GM21360 (cell line): ENCODE measurements around the gene SAG.
"Not testable (repeated sequence)": the region's sequence is repeated elsewhere in the genome, so short reads cannot be mapped to it uniquely, and the experiment has no call there.

Experiments
- ATAC-seq: cut with Tn5 transposase; IDR thresholded peaks from one replicate; pipeline ENCODE4 v1.9.1; 2021; ENCODE audit warnings: mild to moderate bottlenecking, moderate library complexity; ENCODE audit not compliant: unreplicated experiment

The SAG gene

DNA sequence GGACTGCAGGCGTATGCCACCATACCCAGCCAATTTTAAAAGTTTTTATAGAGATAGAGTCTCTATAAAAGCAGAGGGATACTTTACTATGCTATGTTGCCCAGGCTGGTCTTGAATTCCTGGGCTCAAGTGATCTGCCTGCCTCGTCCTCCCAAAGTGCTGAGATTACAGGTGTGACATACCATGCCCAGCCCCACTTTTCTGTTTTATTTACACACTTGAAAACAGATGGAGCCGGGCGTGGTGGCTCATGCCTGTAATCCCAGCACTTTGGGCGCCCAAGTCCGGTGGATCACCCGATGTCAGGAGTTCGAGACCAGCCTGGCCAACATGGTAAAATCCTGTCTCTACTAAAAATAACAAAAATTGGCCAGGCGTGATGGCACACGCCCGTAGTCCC, 67.2 kb downstream of the SAG start:
- not testable (repeated sequence) for ATAC-seq

DNA sequence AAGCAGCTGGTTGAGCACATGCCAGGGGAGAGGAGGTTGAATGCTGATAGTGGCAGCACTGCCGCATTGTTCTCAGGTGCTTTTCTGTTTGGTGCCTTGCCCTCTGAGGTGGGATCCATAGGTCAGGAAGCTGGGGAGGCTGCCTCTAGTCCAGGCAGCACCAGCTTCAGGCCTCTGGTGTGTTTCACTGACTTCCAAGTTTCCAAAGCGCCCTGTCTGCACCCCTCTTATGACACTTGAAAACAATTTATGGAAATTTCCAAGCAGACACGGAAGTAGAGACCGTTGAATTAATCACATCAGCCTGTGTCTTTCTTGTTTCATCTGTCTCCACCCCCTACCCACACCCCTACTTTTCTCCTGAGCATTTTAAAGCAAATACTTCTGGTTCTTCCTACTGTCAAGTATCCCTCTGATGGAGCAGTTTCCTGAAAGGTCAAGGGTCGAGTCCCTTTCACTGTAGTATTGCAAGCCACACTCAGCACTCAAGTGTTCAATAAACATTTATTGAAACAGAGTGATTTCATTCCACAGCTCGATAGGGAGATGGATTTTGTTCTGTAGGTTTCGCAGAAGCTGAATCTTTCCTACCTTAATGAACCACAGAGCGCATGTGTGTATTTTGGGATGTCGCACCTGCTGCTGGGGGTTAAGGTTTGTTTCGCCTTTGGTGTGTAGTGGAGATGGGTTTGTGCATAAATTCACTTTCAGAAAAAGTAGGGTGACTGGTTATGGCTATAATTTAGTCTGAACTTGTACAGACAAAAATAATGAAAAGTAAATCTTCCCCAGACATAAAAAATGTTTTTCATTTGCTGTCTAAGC, 68.1 kb downstream of the SAG start:
- no peak for ATAC-seq

DNA sequence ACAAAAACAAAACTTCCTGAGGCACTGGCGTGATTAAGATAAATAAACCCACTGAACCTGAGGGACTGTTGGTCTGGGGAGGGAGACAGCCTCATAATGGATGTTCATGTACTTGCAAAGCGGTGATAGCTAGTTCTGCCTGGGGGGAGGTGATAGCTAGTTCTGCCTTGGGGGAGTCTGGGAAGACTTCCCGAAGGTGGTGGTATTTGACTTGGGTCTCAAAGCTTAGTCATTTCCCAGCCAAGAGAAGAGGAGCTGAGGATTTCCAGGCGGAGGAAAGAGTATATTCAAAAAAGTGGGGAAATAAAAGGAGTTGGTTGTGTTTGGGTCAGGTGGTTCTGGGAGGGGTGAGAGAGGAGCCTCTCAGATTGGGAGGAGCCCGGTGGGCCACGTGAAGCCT, 71.4 kb downstream of the SAG start:
- ATAC-seq: no peak

DNA sequence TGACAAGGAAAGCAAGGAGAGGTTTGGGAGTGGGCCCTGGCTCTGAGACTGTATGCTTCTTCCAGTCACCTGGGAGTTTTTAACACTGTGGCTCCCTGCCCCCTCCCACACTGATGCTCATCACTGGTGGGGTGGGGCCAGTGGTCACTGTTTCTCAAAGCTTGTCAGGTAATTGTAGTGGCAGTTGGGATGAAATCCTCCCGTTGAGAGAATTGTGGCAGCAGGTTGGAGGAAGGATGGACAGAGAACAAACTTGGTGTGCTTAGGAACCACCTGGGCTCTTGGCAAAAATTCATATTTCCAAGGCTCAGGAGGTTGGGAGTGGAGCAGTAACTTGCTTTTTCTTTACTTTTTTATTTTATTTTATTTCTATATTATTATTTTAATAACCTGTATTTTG, 71.8 kb downstream of the SAG start:
- ATAC-seq: no peak

DNA sequence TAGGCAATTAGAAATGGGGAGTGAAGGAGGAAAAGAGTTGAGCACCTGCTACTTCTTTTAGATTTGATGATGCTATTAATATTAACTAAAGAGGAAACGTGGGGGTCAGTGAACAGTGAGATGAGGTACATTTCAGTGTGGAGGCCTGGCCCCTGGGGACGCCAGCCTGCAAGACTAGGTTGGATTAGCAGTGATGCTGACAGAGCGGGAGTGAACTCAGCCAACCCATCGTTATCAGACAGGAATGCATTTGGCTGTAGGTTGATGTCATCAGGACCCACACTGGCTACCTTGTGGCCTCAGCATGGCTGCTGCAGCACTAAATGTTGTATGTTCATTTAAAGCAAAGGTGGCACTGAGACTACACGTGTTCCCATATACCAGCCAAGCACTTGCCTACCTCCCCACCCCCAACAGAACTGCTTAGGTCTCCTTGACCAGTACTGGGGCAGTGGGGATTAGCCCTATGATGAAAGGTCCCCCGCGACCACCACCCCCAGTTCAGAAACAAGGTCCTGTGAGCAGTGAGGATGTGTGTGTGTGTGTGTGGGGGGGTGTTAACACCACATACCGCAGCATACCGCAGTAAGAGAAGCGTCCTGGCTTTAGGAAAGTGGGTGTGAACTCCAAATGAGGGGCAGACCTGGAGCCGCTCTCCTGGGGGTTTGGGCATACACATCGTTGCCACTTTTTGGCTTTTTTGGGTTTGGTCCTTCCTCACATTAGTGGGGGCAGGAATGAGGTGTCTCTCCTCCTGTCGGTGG, 72.7 kb downstream of the SAG start:
- ATAC-seq: no peak

DNA sequence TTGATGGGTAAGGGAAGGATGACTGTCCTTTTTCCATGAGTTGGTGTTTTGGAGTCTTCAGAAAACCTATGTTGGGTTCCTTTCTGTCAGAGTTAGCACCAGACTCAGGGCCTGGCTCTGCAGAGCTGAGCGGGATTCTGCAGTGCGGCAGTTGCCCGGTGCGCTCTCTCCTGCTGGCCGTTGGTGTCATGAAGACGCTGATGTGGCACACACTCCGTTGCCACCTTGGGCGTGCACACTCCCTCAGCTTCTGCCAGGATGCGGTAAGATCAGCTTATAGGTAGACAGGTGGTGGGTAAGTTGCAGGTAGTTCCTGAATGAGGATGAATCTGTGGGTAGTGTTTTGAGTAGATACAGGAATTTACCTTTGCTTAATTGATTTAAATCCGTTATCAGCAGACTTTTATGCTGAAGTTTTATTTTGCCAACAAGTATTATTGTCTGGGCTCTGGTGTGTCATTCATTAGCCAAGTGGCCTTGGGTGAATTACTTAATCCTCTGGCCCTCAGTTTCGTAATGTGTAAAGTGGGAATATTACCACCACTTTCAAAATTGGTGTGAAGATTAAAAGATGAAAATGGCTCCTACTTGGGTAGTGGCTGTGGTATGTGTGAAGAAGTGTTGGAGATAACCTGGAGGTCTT, 73.5 kb downstream of the SAG start:
- no peak for ATAC-seq

DNA sequence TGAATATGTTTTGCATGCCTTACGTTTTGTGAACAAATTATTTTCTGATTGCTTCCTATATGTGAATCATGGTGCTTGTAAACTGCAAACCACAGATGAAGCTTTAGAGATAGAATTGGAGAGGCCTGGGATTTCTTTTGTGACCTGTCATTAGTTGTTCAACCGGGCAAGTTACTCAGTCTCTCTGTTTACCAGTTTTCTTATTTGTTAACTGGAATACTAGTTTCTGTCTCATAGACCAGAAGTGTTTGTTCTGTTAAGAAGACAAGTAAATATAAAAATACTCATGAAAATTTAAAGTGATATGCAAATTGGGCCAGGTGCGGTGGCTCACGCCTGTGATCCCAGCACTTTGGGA, 74.0 kb downstream of the SAG start:
- ATAC-seq: no peak

DNA sequence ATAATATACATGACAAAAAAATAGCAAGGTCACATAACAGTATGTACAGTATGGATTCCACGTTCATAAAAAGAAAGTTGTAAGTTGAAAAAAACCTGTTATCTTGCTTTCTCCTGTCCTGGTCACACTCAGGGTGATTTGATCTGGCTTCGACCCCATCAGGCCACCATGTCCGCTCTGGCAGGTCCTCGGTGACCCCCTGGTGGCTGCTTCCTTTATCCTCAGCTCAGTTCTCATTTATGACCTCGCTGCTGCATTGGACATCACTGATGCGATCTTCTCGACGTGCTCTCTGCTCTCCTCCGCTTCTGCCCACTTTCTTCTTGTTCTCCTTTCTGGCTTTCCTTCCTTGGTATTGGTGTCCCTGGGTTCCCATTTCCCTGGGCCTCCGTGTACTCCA, 76.4 kb downstream of the SAG start:
- no peak for ATAC-seq

DNA sequence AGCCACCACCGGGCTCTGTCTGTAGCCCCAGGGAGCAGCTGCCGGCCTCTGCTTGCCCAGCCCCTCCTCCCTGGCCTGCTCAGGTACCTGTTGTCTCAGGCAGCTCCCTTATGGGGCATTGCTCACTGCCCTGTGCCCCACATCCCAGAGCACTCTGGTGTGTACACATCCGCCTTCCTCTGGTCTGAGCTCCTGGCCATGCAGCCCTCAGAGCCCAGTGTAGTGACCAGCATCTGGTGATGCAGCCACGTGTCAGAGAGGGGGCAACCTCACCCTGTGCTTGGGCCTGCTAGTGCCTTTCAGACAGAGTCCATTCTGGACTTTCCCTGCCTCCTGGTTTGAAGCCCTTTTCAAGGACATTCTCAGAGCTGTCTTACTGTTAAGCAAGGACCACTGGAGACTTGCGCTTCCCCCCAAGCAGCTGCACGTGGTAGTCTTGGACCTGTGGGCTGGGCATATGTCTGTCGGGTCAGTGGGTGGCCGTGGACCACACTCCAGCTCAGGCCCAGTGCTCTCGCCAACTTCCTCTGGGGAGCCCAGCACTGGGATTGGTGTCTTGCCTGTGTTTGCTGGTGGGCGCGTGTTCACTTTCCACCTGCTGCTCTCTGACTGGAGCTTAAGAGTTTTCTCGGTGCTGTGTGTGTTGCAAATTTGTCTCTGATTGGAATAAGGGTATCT, 77.3 kb downstream of the SAG start:
- no peak for ATAC-seq

DNA sequence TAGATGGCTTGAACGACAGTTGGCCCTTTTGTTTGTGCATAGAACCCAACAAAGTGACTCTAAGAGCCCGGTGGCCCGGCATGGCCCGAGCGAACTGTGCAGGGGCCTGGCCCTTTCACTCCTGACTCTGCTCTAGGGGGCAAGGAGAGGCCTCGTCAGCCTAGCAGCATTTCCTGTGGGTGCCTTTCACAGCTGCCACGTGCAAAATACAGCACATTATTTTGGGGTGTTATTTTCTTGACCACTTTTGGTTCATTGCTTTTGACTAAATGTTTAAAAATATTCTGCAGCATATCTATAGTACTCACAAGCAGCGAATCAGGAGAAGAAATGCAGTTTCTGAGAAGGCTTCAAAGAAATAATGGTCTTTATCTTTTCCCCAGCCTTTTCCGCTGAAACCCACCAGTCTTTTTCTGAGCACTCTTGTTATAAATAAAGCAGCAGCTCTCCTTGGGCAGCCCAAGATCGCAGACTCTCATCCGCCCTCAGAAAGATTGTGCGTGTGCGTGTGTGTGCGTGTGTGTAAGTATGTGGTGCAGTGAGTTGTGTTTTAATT, 78.0 kb downstream of the SAG start:
- ATAC-seq: peak; percentile 50

DNA sequence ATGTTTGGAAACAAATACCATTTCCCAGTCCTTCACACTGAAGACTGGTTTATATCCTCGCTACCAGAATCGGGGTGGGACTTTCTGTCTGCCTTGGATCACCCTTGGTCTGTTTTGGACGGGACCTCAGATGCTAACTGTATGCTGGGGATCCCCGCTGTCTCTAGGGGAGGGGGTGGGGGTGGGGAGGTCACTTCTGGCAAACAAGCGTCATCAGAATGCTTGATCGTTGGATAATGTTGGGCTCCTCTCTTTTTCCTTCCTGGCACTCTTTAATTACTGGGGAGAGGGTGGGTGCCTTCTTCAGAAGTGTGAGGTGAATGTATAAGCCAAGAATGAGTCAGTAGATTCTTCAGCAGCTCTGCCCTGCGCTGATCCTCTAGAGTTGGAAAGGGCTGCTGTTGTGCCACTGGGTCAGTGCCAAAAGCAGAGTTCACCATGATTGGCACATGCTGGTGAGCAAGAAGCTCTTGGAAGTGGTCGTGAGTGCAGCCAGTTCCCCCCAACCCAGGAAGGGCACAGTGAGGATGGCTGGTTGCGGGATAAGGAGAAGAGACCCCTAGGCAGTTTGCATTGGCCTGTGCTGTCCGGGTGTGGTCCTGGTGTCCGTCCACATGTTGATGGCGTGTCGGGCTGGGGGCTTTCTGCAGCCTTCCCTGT, 78.9 kb downstream of the SAG start:
- no peak for ATAC-seq

DNA sequence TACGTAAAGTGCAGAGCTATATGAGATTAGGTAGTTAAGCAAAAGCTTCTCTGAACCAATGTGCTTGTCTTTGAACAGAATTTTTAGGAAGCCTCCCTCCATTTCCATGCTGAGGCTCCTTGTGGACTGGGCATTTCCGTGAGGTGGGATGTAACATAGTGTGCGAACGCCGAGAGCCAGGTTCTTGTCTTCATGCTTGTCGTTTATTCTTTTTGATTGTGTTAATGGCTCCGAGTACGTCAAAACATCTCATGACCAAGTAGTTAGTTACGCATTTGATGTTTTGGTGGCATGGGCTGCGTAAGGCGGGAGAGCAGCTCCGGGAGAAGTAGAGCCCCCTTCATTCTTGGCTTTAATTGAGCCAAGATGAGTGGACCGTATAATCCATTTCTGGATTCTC, 79.6 kb downstream of the SAG start:
- ATAC-seq: no peak

DNA sequence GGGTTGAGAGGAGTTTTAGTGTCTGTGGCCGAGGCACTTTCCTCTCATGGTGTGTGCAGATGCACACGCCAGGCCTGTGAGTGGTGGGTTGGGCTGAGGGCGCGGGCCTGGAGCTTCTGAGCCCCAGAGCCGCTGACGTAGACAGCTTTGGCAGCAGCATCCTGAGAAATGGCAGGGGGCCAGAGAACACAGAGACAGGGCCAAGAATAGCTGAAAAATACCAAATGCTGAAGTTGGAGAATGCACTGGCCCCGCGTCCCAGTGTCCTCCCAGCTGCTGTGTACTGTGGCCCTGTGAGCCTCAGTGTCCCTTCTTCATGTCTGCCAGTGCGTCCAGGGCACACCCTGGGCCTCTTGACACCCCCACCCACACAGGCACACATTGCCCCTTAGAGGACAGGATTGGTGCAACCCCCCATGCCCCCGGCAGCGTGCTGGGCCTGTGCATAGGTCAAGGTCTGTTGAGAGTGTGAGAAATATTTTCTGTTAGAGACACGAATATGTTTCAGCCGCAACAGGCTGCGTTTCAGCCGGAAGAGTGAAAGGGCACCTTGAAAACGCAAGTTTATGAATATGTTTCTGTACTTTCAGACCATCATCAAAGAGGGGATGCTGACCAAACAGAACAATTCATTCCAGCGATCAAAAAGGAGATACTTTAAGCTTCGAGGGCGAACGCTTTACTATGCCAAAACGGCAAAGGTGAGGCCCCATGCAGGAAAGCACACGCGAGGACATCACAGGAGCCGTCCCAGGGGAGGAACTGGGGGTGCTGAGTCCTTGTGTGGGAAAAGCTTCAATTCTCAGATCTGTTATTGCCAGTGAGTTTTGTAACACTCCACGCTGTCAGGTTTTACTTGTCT, 80.3 kb downstream of the SAG start:
- ATAC-seq: no peak

DNA sequence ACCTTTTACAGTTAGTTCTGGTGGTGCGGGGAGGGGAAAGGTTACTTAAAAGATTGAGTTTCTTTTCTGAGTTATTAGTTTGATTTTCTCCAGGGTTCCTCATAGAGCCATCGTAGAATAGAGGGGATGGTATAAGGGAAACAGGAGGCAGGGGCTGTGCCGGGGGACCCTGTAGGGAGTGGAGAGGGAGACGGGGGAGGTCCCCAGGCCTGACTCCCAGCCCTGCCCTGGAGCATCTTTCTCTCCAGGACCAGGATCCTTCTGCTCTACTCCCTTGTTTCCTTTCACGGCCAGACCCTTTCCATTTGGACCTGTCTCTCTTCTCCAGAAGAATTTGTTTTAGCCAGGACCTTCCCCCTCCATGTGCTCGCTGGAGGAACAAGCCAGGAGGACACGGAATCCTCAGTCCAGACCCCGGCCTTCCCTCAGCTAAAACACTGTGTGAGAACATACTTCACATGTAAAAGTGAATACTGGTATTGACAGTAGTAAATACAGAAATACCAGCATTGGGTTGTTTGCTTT, 82.0 kb downstream of the SAG start:
- ATAC-seq: no peak

DNA sequence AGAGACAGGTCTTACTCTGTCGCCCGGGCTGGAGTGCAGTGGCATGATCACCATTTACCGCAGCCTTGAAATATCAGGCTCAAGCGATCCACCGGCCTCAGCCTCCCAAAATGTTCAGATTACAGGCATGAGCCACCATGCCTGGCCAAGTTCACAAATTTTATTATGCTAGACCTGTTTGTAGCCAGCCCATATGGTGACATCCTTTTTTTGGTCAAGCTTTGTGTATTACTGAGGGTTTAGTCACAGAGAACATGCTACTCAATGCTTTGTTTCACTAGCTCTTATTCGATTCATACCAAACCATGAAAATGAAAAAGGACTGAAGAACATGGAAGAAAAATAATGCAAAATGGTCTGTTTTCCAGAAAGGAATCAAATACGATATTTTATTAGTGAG, 88.1 kb downstream of the SAG start:
- ATAC-seq: no peak
